Esophagus (tissue), 2 donors: ENCODE data around the gene EXD3. TPM values are rescaled to one million over a fixed set of nuclear protein-coding genes. Genes with fewer than 3 reads are reported as not detected.

Experiments
- H3K27ac ChIP-seq, 2 donors: one replicate each; pipeline ENCODE4 v1.5.1; 2013; ENCODE audit warnings: low read depth in 2 of 2, mild to moderate bottlenecking in 2 of 2, inconsistent platforms in 1 of 2, low read length in 1 of 2, moderate library complexity in 1 of 2
- H3K27me3 ChIP-seq, 2 donors: one replicate each; pipeline ENCODE4 v1.6.1; 2013; ENCODE audit warnings: low read length in 2 of 2, control low read depth in 1 of 2, mild to moderate bottlenecking in 1 of 2; ENCODE audit not compliant: insufficient read depth in 2 of 2, control insufficient read depth in 1 of 2
- H3K36me3 ChIP-seq, 2 donors: one replicate each; pipeline ENCODE4 v1.6.1; 2013; ENCODE audit warnings: low read length in 1 of 2; ENCODE audit not compliant: control insufficient read depth in 2 of 2, insufficient read depth in 2 of 2
- H3K4me1 ChIP-seq, 2 donors: one replicate each; pipeline ENCODE4 v1.6.1; 2013; ENCODE audit warnings: low read length in 1 of 2; ENCODE audit not compliant: control insufficient read depth in 2 of 2, insufficient read depth in 2 of 2
- H3K4me3 ChIP-seq, 2 donors: one replicate each; pipeline ENCODE4 v1.5.1; 2013; ENCODE audit warnings: low read length in 2 of 2, mild to moderate bottlenecking in 2 of 2, low read depth in 1 of 2, moderate library complexity in 1 of 2
- H3K9me3 ChIP-seq, 2 donors: one replicate each; pipeline ENCODE4 v1.6.1; 2013; ENCODE audit warnings: mild to moderate bottlenecking in 2 of 2, low read depth in 1 of 2, low read length in 1 of 2, moderate library complexity in 1 of 2; ENCODE audit not compliant: control insufficient read depth in 2 of 2, insufficient read depth in 1 of 2
- WGBS, 2 donors: extraction: QIAGEN DNeasy Blood & Tissue Kit; methylation state at CpG; one replicate each; pipeline ENCODE4 v1.1.7; 2013; 5-methylcytosine and 5-hydroxymethylcytosine counted together
- polyA plus RNA-seq, 2 donors: library from polyadenylated mRNA; stranded (reverse); fragments of 200-250 nt; gene quantifications; one replicate each; pipeline ENCODE4 v1.2.3, GENCODE V29; 2013
- donor health status: healthy with polysubstance abuse.
- donor health status: Bipolar disorder and iron deficiency.

Gene EXD3
- polyA plus RNA-seq, 2 donors: 9.7 to 20.8 TPM

DNA sequence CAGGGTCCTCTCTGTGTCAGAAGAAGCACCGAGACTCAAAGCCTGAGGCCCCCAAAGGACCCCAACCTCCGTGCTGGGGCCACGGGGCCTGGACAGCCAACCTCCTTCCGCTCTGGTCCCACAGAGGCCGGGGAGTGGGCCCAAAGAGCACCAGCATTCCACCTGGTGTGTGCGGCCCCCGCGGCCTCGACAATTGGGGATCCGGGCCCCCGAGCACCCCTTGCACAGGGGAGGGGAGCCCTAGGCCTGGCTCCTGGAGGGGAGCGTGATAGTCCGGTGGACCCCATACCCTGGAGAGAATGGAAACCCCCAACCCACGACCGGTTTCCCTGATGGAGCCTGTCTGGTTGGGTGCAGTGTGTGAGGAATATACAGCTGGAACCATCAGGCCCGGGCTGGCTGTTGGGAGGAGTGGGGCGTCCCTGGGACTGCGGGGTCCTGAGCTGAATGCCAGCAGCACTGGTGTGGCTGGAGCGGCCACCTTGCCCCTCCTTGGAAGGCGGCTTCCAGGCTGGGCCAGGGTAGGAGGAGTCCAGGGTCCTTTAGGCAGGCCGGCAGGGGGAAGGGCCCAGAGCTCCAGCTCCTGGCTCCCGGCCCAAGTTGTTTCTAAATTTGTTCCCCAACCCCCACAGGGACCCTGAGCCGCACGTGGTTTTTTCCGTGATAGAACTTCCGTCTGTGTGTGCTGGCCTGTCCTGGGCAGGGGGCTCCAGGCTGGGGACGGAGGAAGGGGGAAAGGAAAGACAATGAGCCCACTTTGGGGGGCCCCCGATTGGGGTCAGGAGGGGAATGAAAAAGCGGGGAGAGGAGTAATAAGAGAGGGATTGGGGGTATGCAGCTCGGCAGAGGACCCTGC, 146.3 kb downstream of the EXD3 start:
- Histone ChIP-seq H3K36me3 (peaks cover 0 to 17% of the 10 kb centered on the region in 2 donors), H3K4me1 (peaks cover 0 to 24% of the 10 kb centered on the region in 2 donors), H3K27me3 (peaks cover 0 to 9% of the 10 kb centered on the region in 2 donors), H3K9me3 (peaks cover 0 to 3% of the 10 kb centered on the region in 2 donors), H3K4me3 (no peak overlapping the region), H3K27ac (peak overlapping the region; percentile 73 to 77)
- 43 to 48% methylated on average over 30 of the region's 30 CpGs for WGBS, 2 donors

DNA sequence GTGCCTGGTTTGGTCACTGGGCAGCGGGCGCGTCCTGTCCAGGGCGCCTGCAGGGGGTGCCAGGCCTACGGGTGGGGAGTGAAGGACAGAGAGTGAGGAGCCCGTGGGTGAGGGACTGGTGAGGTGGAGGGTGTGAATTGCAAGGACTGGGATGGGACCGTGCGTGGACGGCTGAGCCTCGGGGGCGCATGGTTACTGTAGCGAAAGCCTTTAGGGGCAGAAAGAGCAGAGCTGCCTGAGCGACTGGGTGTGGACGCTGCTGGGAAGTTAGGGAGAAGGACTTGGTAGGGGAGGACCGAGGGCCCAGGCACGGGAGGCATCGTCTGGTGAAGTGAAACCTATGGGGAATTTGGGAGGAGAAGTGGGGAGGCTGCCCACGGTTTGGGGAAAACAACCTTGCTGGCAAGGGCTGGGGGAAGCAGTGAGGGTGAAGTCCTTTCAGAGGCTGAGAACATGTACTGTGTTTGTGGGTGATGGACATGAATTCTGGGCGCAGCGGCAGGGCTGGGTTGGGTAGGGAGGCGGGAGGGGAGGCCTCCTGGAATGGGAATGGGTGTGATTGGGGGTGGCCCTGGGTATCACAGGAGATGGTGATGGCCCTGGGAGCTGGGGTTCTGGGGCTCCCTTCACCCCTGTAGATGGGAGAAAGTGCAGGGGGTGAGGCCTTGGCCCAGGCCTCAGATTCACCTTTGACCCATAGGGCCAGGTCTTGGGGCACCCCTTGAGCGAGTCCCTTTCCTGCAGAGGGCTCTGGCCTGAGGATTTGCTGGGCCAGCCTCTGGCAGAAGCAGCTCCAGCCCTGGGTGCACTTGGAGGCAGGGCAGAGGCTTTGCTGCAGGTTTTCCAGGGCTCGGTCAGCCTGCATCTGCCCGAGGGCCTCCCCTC, 147.1 kb downstream of the EXD3 start:
- H3K27ac ChIP-seq: peak overlapping the region in 1 of 2 donors; percentile 13
- no peak overlapping the region for H3K4me3 ChIP-seq
- peaks cover 0 to 17% of the 10 kb centered on the region in 2 donors for H3K36me3 ChIP-seq
- H3K9me3 ChIP-seq: peaks cover 0 to 3% of the 10 kb centered on the region in 2 donors
- peaks cover 0 to 20% of the 10 kb centered on the region in 2 donors for H3K4me1 ChIP-seq
- WGBS, 2 donors: 77 to 80% methylated on average over 24 of the region's 24 CpGs
- H3K27me3 ChIP-seq: peaks cover 0 to 6% of the 10 kb centered on the region in 2 donors

DNA sequence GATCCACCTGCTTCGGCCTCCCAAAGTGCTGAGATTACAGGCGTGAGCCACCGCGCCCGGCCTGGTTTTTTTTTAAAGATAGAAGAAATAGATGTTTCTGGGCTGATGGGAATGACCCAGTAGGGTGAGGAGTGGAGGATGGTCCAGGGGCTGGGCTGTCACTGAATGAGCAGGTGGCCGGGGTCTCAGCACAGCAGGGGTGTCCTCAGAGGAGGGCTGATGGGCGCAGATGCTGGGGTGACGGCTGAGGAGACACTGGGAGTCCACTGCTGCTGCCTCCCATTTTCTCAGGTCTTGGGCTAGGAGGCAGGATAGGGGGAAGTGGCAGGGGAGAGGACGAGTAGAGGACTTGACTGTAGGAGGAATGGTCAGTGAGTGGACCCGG, 147.8 kb downstream of the EXD3 start:
- Histone ChIP-seq H3K36me3 (peaks cover 0 to 17% of the 10 kb centered on the region in 2 donors), H3K9me3 (peaks cover 0 to 3% of the 10 kb centered on the region in 2 donors), H3K27me3 (peaks cover 0 to 6% of the 10 kb centered on the region in 2 donors), H3K27ac (no peak overlapping the region), H3K4me3 (no peak overlapping the region), H3K4me1 (peaks cover 0 to 20% of the 10 kb centered on the region in 2 donors)
- 82 to 91% methylated on average over 10 of the region's 10 CpGs for WGBS, 2 donors

DNA sequence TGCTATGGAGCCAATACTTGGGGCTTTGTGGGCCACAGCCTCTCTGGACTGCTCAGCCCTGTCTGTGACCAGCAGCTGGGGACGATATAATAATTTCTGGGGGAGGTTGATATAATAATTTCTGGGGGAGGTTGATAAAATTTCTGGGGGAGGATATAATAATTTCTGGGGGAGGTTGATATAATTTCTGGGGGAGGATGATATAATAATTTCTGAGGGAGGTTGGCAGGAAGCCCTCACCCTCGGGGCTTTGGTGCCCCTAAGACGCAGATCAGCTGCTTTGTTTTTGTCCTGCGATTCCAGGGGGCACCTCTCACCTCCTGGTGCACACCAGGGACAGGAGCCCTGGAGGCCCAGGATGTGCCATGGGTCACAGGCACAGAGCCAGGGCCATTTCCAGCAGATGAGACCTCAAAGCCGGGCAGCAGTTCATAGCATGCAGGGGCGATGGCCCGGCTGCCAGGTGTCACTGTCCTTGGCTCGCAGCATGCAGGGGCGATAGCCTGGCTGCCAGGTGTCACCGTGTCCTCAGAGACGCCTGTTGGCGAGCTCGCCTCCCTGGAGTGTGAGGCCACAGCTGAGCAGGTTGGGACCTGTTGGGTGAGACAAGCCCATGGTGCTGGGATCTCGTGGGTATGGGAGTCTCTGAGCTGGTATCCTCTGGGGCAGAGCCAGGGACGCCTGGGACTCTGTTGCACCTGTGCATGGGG, 149.2 kb downstream of the EXD3 start:
- WGBS, 2 donors: 51 to 56% methylated on average over 15 of the region's 15 CpGs
- peaks cover 0 to 6% of the 10 kb centered on the region in 2 donors for H3K27me3 ChIP-seq

DNA sequence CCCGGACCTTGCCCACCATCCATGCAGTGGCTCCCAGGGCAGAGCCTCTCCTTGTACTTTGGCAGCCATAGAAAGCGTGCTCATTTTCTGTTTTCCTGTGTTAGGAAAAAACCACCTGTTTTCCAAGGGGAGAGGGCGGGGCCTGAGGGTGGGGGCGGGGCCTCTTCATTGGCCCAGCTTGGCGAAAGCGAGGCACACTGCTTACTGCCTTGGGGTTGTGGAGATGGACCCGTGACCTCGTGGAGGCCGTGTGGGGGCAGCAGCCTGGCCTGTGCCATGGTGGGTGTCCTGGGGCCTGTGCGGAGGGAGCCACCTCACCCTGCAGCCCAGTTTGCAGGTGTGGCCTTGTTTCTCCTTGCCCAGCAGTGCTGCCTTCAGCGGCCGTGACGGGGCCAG, 149.9 kb downstream of the EXD3 start:
- peaks cover 5 to 20% of the 10 kb centered on the region in 2 donors for H3K4me1 ChIP-seq

More for the DNA sequence above, 149.2 kb downstream of the EXD3 start:
- H3K4me3 ChIP-seq: no peak overlapping the region
- peak overlapping the region in 1 of 2 donors; percentile 92 for H3K27ac ChIP-seq
- H3K36me3 ChIP-seq: peaks cover 0 to 12% of the 10 kb centered on the region in 2 donors
- H3K4me1 ChIP-seq: peaks cover 4 to 21% of the 10 kb centered on the region in 2 donors
- peaks cover 0 to under 1% of the 10 kb centered on the region in 2 donors for H3K9me3 ChIP-seq

DNA sequence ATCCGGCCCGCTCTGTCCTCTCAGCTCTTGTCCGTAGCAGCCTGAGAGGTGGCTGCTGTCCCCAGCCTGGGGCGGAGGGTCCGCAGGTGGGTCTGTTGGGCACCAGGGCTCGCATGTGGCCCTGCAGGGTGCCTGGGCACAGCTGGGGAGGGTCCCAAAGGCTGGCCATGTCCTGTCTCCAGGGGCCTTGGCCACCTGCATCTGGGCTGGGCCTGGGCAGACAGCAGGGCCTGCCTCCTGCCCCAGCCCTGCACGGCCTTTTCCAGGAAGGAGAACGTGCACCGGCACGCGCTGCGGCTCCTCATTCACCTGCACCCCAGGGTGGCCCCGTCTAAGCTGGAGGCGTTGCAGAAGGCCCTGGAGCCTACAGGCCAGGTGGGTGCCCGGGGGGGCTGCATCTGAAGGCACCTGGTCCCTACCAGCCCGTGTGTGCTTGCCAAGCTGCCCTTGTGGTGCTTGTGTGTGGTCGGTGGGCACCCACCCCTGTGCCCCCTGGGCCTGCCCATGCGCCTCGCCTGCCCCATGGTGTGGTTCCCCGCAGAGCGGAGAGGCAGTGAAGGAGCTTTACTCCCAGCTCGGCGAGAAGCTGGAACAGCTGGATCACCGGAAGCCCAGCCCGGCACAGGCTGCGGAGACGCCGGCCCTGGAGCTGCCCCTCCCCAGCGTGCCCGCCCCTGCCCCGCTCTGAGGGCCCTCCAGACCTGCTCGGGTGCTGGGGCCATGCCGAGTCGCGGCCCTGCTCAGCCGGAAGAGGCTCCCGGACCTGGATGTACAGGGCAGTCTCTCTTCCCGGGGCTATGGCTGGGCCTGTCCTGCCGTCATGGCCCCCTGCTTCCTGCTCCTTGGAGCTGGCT, 150.5 kb downstream of the EXD3 start:
- Histone ChIP-seq H3K4me1 (peaks cover 5 to 19% of the 10 kb centered on the region in 2 donors), H3K27me3 (no peaks in the 10 kb centered on the region), H3K27ac (no peak overlapping the region), H3K36me3 (peaks cover 0 to 20% of the 10 kb centered on the region in 2 donors), H3K4me3 (no peak overlapping the region), H3K9me3 (no peaks in the 10 kb centered on the region)
- 89% methylated on average over 37 to 39 of the region's 39 CpGs for WGBS, 2 donors

More for the DNA sequence above, 149.9 kb downstream of the EXD3 start:
- Histone ChIP-seq H3K4me3 (no peak overlapping the region), H3K9me3 (no peaks in the 10 kb centered on the region), H3K27ac (no peak overlapping the region), H3K27me3 (peaks cover 0 to under 1% of the 10 kb centered on the region in 2 donors), H3K36me3 (peaks cover 0 to 16% of the 10 kb centered on the region in 2 donors)
- WGBS, 2 donors: 76% methylated on average over 13 of the region's 13 CpGs

DNA sequence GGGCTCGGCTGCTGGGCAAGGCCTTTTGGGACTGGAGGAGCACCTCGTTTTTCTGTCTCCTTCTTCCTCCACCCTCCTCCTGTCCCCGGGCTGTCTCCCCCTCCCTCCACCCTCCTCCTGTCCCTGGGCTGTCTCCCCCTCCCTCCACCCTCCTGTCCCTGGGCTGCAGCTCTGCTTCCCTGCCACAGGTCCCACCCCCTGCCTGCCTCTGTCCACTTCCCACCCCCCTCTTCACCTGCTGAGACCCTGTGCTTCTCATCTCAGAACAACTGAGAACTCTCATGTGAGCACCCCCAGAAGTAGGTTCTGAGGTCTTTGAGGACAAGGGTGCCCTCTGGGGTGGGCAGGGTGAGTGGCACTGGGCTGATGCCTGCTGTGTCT, 151.3 kb downstream of the EXD3 start:
- H3K4me1 ChIP-seq: peaks cover 5 to 13% of the 10 kb centered on the region in 2 donors
- no peaks in the 10 kb centered on the region for H3K9me3 ChIP-seq
- no peaks in the 10 kb centered on the region for H3K27me3 ChIP-seq
- peaks cover 0 to 25% of the 10 kb centered on the region in 2 donors for H3K36me3 ChIP-seq
- H3K27ac ChIP-seq: no peak overlapping the region
- H3K4me3 ChIP-seq: no peak overlapping the region
- 37 to 38% methylated on average over 3 of the region's 3 CpGs for WGBS, 2 donors

DNA sequence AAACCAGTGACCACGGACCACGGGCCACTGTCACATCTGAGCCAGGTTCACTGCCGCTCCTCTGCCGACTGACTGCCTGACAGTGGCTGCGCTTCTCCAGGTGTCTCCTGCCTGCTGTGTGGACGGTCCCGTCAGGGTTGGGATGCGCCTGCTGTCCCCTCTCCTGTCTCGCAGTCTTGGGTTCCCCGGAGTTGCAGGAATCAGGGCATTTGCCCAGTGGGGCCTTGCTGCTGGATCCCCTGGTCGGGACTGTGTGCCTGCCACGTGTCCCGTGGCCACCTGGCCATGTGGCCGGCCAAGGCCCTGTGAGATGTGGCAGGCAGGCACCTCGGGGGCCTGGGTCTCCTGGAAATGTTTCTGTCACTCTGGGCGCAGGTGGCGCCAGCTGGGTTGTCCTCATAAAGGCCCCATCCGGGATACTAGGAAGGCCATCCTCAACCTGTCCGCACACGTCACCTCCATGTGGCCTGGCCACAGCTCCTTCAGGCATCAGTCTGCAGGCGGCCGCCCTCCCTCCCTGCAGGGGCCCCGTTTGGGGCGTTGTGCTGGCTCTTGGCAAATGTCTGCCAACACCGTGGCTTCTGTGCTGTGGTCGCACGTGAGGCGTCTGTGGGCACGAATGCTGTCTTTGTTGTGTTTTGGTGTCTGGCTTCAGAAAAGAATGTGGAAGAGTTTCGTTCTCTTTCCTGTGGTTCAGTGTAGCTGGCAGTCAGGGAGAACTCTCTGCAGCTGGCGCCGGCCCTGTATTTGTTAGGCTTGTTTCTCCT, 151.8 kb downstream of the EXD3 start:
- H3K27ac ChIP-seq: no peak overlapping the region
- H3K27me3 ChIP-seq: no peaks in the 10 kb centered on the region
- H3K9me3 ChIP-seq: no peaks in the 10 kb centered on the region
- WGBS, 2 donors: 77 to 82% methylated on average over 32 of the region's 32 CpGs
- peaks cover 5 to 13% of the 10 kb centered on the region in 2 donors for H3K4me1 ChIP-seq
- H3K4me3 ChIP-seq: no peak overlapping the region
- peaks cover 0 to 31% of the 10 kb centered on the region in 2 donors for H3K36me3 ChIP-seq
